Skin epidermis (tissue), 12 donors: ENCODE measurements around the gene COL21A1.

Experiments used
- H3K27ac ChIP-seq, 21 experiments: fragments of 200-600 bp; sonication (generic) in 11 of 21; one replicate each; pipeline ENCODE4 v1.5.0; 2020; ENCODE audit warnings: mild to moderate bottlenecking in 3 of 21, inconsistent platforms in 2 of 21, moderate library complexity in 2 of 21
- H3K4me3 ChIP-seq, 7 experiments: fragments of 200-600 bp; sonication (generic) in 2 of 7; one replicate each; pipeline ENCODE4 v1.5.0; 2020; ENCODE audit warnings: inconsistent platforms in 2 of 7, mild to moderate bottlenecking in 2 of 7, moderate library complexity in 1 of 7

COL21A1 gene

GRCh38 chr6:56072856-56073255, 174.5 kb downstream of the COL21A1 start:
- H3K4me3 ChIP-seq, result no peak overlapping the region
- H3K27ac ChIP-seq, result peak overlapping the region in 3 of 21 experiments; percentile 43 to 56 (median 53)

GRCh38 chr6:56065408-56065807, 182.0 kb downstream of the COL21A1 start:
- no peak overlapping the region for H3K4me3 ChIP-seq
- H3K27ac ChIP-seq, result no peak overlapping the region

GRCh38 chr6:56062836-56063235, 184.5 kb downstream of the COL21A1 start:
- H3K27ac ChIP-seq, result no peak overlapping the region

GRCh38 chr6:56058636-56059035, 188.7 kb downstream of the COL21A1 start:
- Histone ChIP-seq H3K27ac (no peak overlapping the region), H3K4me3 (no peak overlapping the region)

More at GRCh38 chr6:56062836-56063235, 184.5 kb downstream of the COL21A1 start:
- H3K4me3 ChIP-seq, result no peak overlapping the region

- Histone ChIP-seq H3K27ac (no peak overlapping the region), H3K4me3 (no peak overlapping the region)
Measured at GRCh38 chr6:56055081-56055704, 192.2 kb downstream of the COL21A1 start.

- Histone ChIP-seq H3K27ac (no peak overlapping the region), H3K4me3 (no peak overlapping the region)
Measured at GRCh38 chr6:56051202-56051598, 196.2 kb downstream of the COL21A1 start.

GRCh38 chr6:56050530-56051201, 196.7 kb downstream of the COL21A1 start:
- H3K27ac ChIP-seq, result no peak overlapping the region
- H3K4me3 ChIP-seq, result no peak overlapping the region

GRCh38 chr6:56048601-56049000, 198.8 kb downstream of the COL21A1 start:
- Histone ChIP-seq H3K4me3 (no peak overlapping the region), H3K27ac (no peak overlapping the region)

GRCh38 chr6:56047931-56048540, 199.3 kb downstream of the COL21A1 start:
- Histone ChIP-seq H3K4me3 (no peak overlapping the region), H3K27ac (no peak overlapping the region)

GRCh38 chr6:56046576-56046975, 200.8 kb downstream of the COL21A1 start:
- Histone ChIP-seq H3K4me3 (no peak overlapping the region), H3K27ac (no peak overlapping the region)

GRCh38 chr6:56043761-56044160, 203.6 kb downstream of the COL21A1 start:
- Histone ChIP-seq H3K4me3 (no peak overlapping the region), H3K27ac (no peak overlapping the region)

GRCh38 chr6:56043076-56043475, 204.3 kb downstream of the COL21A1 start:
- H3K4me3 ChIP-seq, result no peak overlapping the region
- H3K27ac ChIP-seq, result no peak overlapping the region

GRCh38 chr6:56041591-56041990, 205.8 kb downstream of the COL21A1 start:
- Histone ChIP-seq H3K4me3 (no peak overlapping the region), H3K27ac (no peak overlapping the region)

GRCh38 chr6:56040889-56041301, 206.5 kb downstream of the COL21A1 start:
- no peak overlapping the region for H3K27ac ChIP-seq

GRCh38 chr6:56040223-56040622, 207.2 kb downstream of the COL21A1 start:
- no peak overlapping the region for H3K27ac ChIP-seq
- no peak overlapping the region for H3K4me3 ChIP-seq

More at GRCh38 chr6:56040889-56041301, 206.5 kb downstream of the COL21A1 start:
- no peak overlapping the region for H3K4me3 ChIP-seq

- Histone ChIP-seq H3K4me3 (no peak overlapping the region), H3K27ac (no peak overlapping the region)
Measured at GRCh38 chr6:56038764-56039163, 208.6 kb downstream of the COL21A1 start.

- no peak overlapping the region for H3K4me3 ChIP-seq
- H3K27ac ChIP-seq, result no peak overlapping the region
Measured at GRCh38 chr6:56037601-56038000, 209.8 kb downstream of the COL21A1 start.

- no peak overlapping the region for H3K27ac ChIP-seq
- H3K4me3 ChIP-seq, result no peak overlapping the region
Measured at GRCh38 chr6:56036916-56037600, 210.3 kb downstream of the COL21A1 start.

GRCh38 chr6:56033401-56033800, 214.0 kb downstream of the COL21A1 start:
- Histone ChIP-seq H3K27ac (no peak overlapping the region), H3K4me3 (no peak overlapping the region)

GRCh38 chr6:56032715-56033260, 214.6 kb downstream of the COL21A1 start:
- H3K27ac ChIP-seq, result no peak overlapping the region
- no peak overlapping the region for H3K4me3 ChIP-seq
